ENCODE data around the gene TIAM2.

- no peak for TF ChIP-seq CTCF (IDR thresholded peaks at IDR 0.05; ENCODE audit: low read length)
- no peak for TF ChIP-seq EZH2 (optimal IDR thresholded peaks at IDR 0.05; ENCODE audit: low read depth, low read length)
Observed at GRCh38 chr6:155103816-155104366, 108.8 kb downstream of the TIAM2 start.

Measured in MM.1S (cell line).